C4-2B (cell line): ENCODE results near the gene RAB31.

Experiments used
- ZFX ChIP-seq: fragments of 450-650 bp; IDR thresholded peaks from 2 replicates; pipeline ENCODE4 v1.6.1; 2017
- TF ChIP-seq, protein P1 (sequence below): fragments of 450-650 bp; conservative IDR thresholded peaks from 2 replicates; pipeline ENCODE4 v1.5.1; 2017; ENCODE audit warnings: mild to moderate bottlenecking

DNA sequence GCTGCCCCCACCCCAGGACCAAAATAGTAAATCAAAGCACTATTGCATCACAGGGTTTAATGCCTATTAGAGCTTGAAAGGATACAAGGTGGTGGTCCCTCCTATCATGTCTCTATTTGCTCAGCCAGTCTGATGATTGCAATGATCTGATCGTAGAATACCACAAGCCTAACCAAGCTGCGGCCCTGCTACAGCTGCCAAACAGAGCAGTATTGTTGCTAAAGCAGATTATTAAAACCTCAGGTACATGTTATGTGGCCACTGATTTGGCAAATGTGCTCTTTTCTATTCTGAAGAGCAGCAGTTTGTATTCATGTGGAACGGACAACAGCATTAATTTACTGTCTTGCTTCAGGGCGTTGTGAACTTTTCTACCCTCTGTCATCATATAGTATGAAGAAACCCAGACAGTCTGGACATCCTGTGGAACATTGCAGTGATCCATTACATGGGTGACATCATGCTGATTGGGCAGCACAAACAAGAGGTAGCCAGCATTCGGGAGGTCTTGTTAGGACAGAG, 197.4 kb downstream of the RAB31 start:
- TF ChIP-seq, protein P1, sequence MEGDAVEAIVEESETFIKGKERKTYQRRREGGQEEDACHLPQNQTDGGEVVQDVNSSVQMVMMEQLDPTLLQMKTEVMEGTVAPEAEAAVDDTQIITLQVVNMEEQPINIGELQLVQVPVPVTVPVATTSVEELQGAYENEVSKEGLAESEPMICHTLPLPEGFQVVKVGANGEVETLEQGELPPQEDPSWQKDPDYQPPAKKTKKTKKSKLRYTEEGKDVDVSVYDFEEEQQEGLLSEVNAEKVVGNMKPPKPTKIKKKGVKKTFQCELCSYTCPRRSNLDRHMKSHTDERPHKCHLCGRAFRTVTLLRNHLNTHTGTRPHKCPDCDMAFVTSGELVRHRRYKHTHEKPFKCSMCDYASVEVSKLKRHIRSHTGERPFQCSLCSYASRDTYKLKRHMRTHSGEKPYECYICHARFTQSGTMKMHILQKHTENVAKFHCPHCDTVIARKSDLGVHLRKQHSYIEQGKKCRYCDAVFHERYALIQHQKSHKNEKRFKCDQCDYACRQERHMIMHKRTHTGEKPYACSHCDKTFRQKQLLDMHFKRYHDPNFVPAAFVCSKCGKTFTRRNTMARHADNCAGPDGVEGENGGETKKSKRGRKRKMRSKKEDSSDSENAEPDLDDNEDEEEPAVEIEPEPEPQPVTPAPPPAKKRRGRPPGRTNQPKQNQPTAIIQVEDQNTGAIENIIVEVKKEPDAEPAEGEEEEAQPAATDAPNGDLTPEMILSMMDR, result no peak
- no peak for TF ChIP-seq ZFX
